ENCODE measurements around the gene KLHDC3. TPM values are rescaled to one million over a fixed set of nuclear protein-coding genes. Genes with fewer than 3 reads are reported as not detected.

KLHDC3 gene
- total and polyA plus RNA-seq, 2 of the 13 experiments (the other 11 are each of a cell fraction or from before 2014, with no cell fraction given): 78.3 to 91.5 TPM

GRCh38 chr6:43013843-43014433 is at the start of gene KLHDC3, which contains the start of gene MEA1 (continued):
- no peak for TF ChIP-seq DDIT3 (CRISPR knock-in tag; IDR thresholded peaks at IDR 0.05)
- TF ChIP-seq KDM2A (CRISPR knock-in tag; IDR thresholded peaks at IDR 0.05; ENCODE audit: borderline replicate concordance, low read depth): no peak
- peak; percentile 68 for TF ChIP-seq SP2 (CRISPR knock-in tag; IDR thresholded peaks at IDR 0.05)
- peak; percentile 20; the same call in 1 of the 2 replicates for TF ChIP-seq ZNF792 (CRISPR knock-in tag; IDR thresholded peaks at IDR 0.05)
- no peak for TF ChIP-seq ZNF121 (CRISPR knock-in tag; IDR thresholded peaks at IDR 0.05)
- TF ChIP-seq ZNF720 (CRISPR knock-in tag; IDR thresholded peaks at IDR 0.05): no peak
- no peak for TF ChIP-seq ZNF737 (CRISPR knock-in tag; IDR thresholded peaks at IDR 0.05; ENCODE audit: borderline replicate concordance)
- no peak for TF ChIP-seq KDM4B (CRISPR knock-in tag; IDR thresholded peaks at IDR 0.05)
- no peak for TF ChIP-seq WIZ (CRISPR knock-in tag; IDR thresholded peaks at IDR 0.05)
- no peak for TF ChIP-seq EHMT2 (IDR thresholded peaks at IDR 0.05; ENCODE audit: borderline replicate concordance, low read depth, low read length)
- TF ChIP-seq ZNF296 (CRISPR knock-in tag; conservative IDR thresholded peaks at IDR 0.05): no peak
- TF ChIP-seq ZNF563 (CRISPR knock-in tag; IDR thresholded peaks at IDR 0.05): peak; percentile 85
- TF ChIP-seq NFAT5 (CRISPR knock-in tag; IDR thresholded peaks at IDR 0.05): no peak
- no peak for TF ChIP-seq ZSCAN22 (CRISPR knock-in tag; IDR thresholded peaks at IDR 0.05)
- no peak for TF ChIP-seq MYPOP (CRISPR knock-in tag; IDR thresholded peaks at IDR 0.05)
- TF ChIP-seq PRDM4 (CRISPR knock-in tag; IDR thresholded peaks at IDR 0.05; ENCODE audit: borderline replicate concordance): no peak
- no peak for TF ChIP-seq NFIB (CRISPR knock-in tag; IDR thresholded peaks at IDR 0.05; ENCODE audit: borderline replicate concordance)
- TF ChIP-seq BCL6 (CRISPR knock-in tag; IDR thresholded peaks at IDR 0.05): no peak; the same call in none of the 2 replicates
- TF ChIP-seq BRD4 (CRISPR knock-in tag; IDR thresholded peaks at IDR 0.05): no peak
- TF ChIP-seq RNF219 (CRISPR knock-in tag; IDR thresholded peaks at IDR 0.05): no peak
